ENCODE results near the gene C1QTNF5.

C1QTNF5 gene

GRCh38 chr11:119359365-119360214, 18.9 kb upstream of the C1QTNF5 start:
- H3K27ac Mint-ChIP-seq = peak overlapping the region in 1 of 2 donors; percentile 0
- H3K4me1 Mint-ChIP-seq (ENCODE audit: low read depth in 2 of 2) = peaks cover 10 to 15% of the 10 kb centered on the region in 2 donors
- peaks cover 33 to 64% of the 10 kb centered on the region in 2 donors for H3K27me3 Mint-ChIP-seq
- ATAC-seq (replicated peaks) (no peak), DNase-seq (no peak)
- H3K4me3 Mint-ChIP-seq = no peak overlapping the region
- no peaks in the 10 kb centered on the region for H3K9me3 Mint-ChIP-seq
- peaks cover 7% of the 10 kb centered on the region for H3K36me3 Mint-ChIP-seq (ENCODE audit: insufficient read depth)

DNA sequence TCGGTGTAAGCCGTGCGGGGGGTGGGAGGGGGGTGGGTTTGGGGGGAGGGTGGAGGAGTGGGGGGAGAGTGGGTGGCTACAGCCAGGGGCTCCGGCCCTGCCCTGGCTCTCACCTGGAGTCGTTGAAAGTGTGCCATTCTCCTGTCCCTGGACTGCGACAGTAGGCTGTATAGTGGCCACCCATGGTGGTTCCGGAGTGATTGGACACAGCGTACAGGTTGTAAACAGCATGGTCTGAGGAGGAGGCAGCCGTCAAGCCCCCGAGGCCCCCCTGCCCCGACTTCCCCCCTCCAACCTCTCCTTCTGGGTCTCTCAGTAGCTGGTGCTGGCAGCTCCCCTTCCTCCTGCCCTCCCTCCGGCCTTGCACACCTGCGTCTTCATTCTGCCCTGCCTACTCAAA, 16.4 kb upstream of the C1QTNF5 start:
- Mint-ChIP-seq H3K36me3 (ENCODE audit: insufficient read depth) (peaks cover 7% of the 10 kb centered on the region), H3K27me3 (peaks cover 30 to 67% of the 10 kb centered on the region in 2 donors), H3K27ac (peak overlapping the region in 1 of 2 donors; percentile 89), H3K4me3 (peak overlapping the region; percentile 86 to 88), H3K4me1 (ENCODE audit: low read depth in 2 of 2) (peaks cover 8 to 9% of the 10 kb centered on the region in 2 donors), H3K9me3 (no peaks in the 10 kb centered on the region)
- ATAC-seq (replicated peaks) (no peak), DNase-seq (no peak)

DNA sequence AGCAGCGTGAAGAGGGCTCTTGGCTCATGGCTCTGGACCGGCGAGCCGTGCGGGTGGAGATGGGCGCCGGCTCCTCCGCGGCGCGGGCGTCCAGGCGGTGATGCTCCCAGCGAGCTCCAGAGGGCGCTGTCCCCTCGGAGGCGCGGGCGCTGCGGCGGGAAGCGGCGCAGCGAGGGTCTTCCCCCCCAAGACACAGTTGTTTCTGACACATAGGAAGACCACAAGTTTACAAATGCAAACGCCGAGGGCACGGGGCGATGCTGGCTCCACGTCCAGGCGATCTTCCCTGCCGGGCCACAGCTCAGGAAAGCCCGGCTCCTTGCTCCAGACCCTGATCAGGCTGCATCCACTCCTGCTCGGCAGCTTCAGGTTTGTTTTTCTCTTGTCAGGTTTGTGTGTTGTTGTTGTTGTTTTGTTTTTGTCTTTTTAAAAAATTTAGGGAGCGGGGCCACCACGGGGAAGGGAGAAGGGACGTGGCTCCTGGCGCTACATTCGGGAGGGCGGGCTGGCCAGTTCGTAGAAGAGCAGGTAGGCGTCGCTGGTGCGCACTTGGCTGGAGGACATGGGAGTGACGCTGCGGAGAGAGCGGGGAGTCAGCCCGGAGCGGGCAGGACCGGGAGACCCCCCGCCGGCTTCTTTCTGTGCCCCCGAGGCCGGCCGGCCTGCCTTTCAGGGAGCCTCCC, 15.8 kb upstream of the C1QTNF5 start:
- ATAC-seq (replicated peaks) (peak; percentile 92), DNase-seq (peak; percentile 63 to 76 (median 70))
- peaks cover 9% of the 10 kb centered on the region for H3K36me3 Mint-ChIP-seq (ENCODE audit: insufficient read depth)
- H3K4me1 Mint-ChIP-seq (ENCODE audit: low read depth in 2 of 2) = peaks cover 8 to 9% of the 10 kb centered on the region in 2 donors
- peak overlapping the region; percentile 86 to 88 for H3K4me3 Mint-ChIP-seq
- H3K27ac Mint-ChIP-seq = peak overlapping the region; percentile 63 to 89
- peaks cover 32 to 67% of the 10 kb centered on the region in 2 donors for H3K27me3 Mint-ChIP-seq
- no peaks in the 10 kb centered on the region for H3K9me3 Mint-ChIP-seq

DNA sequence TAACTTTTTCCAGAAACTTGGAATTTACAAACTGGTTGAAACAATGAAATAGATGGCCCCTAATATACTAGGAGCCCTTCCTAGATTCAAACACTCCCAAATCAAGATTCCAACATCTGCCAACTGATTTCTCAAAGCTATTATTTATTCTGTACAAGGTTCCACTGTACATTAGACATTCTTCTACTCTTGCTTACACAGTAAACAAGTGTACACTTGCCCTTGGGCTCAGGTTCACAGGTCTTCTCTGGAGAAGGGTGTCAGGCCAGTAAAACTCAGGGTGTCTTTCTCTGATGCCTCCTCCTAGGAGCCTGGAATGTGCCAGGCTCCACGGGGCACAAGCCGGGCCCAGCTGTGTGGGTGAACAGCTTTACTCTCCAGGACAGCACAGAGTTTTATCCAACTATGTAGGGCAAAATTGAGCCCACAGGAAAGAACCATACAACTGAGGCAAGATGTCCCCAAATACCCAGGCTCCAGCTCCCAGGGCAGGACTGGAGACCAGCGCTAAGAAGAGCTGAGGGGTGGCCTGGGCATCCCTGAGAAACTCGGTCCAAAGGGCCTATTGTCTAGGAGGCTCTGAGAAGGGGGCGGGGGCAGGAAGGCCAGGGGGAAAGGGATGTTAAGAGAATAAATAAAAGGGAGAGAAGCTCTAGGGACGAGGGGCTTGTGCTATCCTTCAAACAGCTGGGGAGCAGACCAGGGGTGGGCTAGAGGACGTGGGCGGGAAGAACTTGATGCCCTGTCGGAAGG, 14.6 kb upstream of the C1QTNF5 start:
- peaks cover 9% of the 10 kb centered on the region in 2 donors for H3K4me1 Mint-ChIP-seq (ENCODE audit: low read depth in 2 of 2)
- ATAC-seq (replicated peaks) (no peak), DNase-seq (no peak)
- H3K27ac Mint-ChIP-seq = no peak overlapping the region
- H3K36me3 Mint-ChIP-seq (ENCODE audit: insufficient read depth) = peaks cover 11% of the 10 kb centered on the region
- H3K27me3 Mint-ChIP-seq = peaks cover 33 to 68% of the 10 kb centered on the region in 2 donors
- no peaks in the 10 kb centered on the region for H3K9me3 Mint-ChIP-seq
- H3K4me3 Mint-ChIP-seq = peak overlapping the region; percentile 86 to 88

DNA sequence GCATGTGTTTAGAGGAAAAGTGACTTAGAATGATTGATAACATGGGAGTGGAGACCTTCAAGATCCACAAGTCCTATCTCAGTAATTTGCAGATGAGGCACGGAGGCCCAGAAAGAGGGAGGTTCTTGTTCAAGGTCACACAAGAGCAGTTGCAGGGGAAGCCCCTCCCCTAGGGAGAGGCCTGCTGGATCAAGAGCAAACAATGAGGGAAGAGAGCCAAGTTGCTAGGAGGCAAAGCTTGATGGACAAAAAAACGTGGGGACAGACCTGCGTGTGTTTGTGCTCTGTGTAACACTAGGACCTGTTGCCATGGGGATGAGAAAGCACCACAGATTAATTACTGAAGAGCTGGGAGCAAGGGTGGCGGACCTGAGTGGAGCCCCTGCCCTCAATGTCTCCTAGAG, 12.2 kb upstream of the C1QTNF5 start:
- Mint-ChIP-seq H3K27me3 (peaks cover 33 to 65% of the 10 kb centered on the region in 2 donors), H3K36me3 (ENCODE audit: insufficient read depth) (peaks cover 8% of the 10 kb centered on the region), H3K4me1 (ENCODE audit: low read depth in 2 of 2) (peaks cover 12 to 13% of the 10 kb centered on the region in 2 donors), H3K4me3 (no peak overlapping the region), H3K27ac (no peak overlapping the region), H3K9me3 (no peaks in the 10 kb centered on the region)
- ATAC-seq (replicated peaks) (no peak), DNase-seq (no peak)

- no peak overlapping the region for H3K4me3 Mint-ChIP-seq
- peaks cover 5% of the 10 kb centered on the region in 2 donors for H3K4me1 Mint-ChIP-seq (ENCODE audit: low read depth in 2 of 2)
- H3K9me3 Mint-ChIP-seq = no peaks in the 10 kb centered on the region
- peaks cover 33 to 64% of the 10 kb centered on the region in 2 donors for H3K27me3 Mint-ChIP-seq
- DNase-seq (no peak), ATAC-seq (replicated peaks) (no peak)
- peak overlapping the region in 1 of 2 donors; percentile 74 for H3K27ac Mint-ChIP-seq
- peaks cover 8% of the 10 kb centered on the region for H3K36me3 Mint-ChIP-seq (ENCODE audit: insufficient read depth)
Observed at GRCh38 chr11:119351232-119351631, 10.5 kb upstream of the C1QTNF5 start.

GRCh38 chr11:119350302-119350701, 9.6 kb upstream of the C1QTNF5 start:
- no peak for ATAC-seq (replicated peaks)
- peaks cover 8% of the 10 kb centered on the region for H3K36me3 Mint-ChIP-seq (ENCODE audit: insufficient read depth)
- no peak for DNase-seq
- no peaks in the 10 kb centered on the region for H3K9me3 Mint-ChIP-seq
- H3K27ac Mint-ChIP-seq = peak overlapping the region in 1 of 2 donors; percentile 61
- H3K27me3 Mint-ChIP-seq = peaks cover 42 to 63% of the 10 kb centered on the region in 2 donors
- H3K4me3 Mint-ChIP-seq = peak overlapping the region in 1 of 2 donors; percentile 2
- H3K4me1 Mint-ChIP-seq (ENCODE audit: low read depth in 2 of 2) = peaks cover 3 to 5% of the 10 kb centered on the region in 2 donors

DNA sequence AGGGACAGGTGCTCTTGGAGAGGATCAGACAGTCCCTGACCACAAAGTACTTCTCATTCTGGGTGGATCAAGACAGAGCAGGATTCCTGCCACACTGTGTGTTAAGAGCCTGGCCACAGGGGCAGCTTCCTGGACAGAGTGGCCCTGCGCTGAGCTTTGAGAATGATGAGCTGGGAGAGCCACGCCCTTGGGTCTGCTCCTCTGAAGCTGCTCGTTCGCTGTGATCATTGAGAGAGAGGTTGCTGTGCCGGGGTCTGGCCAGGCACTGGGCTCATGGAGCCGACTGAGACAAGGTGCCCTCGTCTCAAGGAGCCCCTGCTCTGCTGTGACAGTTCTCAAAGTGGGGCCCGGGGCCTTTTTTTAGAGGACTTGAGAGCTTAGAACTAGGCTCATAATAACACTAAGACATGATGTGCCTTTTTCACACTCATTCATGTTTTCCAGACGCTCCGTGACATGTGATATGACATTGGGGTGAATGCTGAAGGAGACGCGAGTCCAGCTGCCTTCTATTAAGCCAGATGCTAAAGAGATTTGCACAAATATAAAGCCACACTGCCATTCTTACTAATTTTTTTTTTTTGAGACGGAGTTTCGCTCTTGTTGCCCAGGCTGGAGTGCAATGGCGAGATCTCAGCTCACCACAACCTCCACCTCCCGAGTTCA, 7.4 kb upstream of the C1QTNF5 start:
- peaks cover 4% of the 10 kb centered on the region for H3K36me3 Mint-ChIP-seq (ENCODE audit: insufficient read depth)
- no peak overlapping the region for H3K27ac Mint-ChIP-seq
- ATAC-seq (replicated peaks) (no peak), DNase-seq (no peak)
- H3K27me3 Mint-ChIP-seq = peaks cover 54 to 65% of the 10 kb centered on the region in 2 donors
- peaks cover 3 to 5% of the 10 kb centered on the region in 2 donors for H3K4me1 Mint-ChIP-seq (ENCODE audit: low read depth in 2 of 2)
- H3K9me3 Mint-ChIP-seq = no peaks in the 10 kb centered on the region
- no peak overlapping the region for H3K4me3 Mint-ChIP-seq

GRCh38 chr11:119347242-119347641, 6.6 kb upstream of the C1QTNF5 start:
- Mint-ChIP-seq H3K36me3 (ENCODE audit: insufficient read depth) (peaks cover 4% of the 10 kb centered on the region), H3K4me3 (no peak overlapping the region), H3K4me1 (ENCODE audit: low read depth in 2 of 2) (peaks cover 3 to 5% of the 10 kb centered on the region in 2 donors), H3K27ac (no peak overlapping the region), H3K9me3 (no peaks in the 10 kb centered on the region), H3K27me3 (peaks cover 51 to 65% of the 10 kb centered on the region in 2 donors)
- no peak for ATAC-seq (replicated peaks)
- no peak for DNase-seq

GRCh38 chr11:119346605-119347004, 5.9 kb upstream of the C1QTNF5 start, which contains the start of gene MFRP:
Gene MFRP (minus strand): TSS chr11:119346705. CDS start chr11:119346513, 192 bp downstream.
- DNase-seq (no peak), ATAC-seq (replicated peaks) (no peak)
- Mint-ChIP-seq H3K4me3 (no peak within 1 kb of the TSS), H3K27ac (no peak within 1 kb of the TSS), H3K27me3 (peaks cover 50 to 65% of the 10 kb centered on the region in 2 donors), H3K36me3 (ENCODE audit: insufficient read depth) (peaks cover 3% of the 10 kb centered on the region), H3K4me1 (ENCODE audit: low read depth in 2 of 2) (peaks cover 3 to 5% of the 10 kb centered on the region in 2 donors), H3K9me3 (no peaks in the 10 kb centered on the region)

GRCh38 chr11:119345685-119346084, 5.0 kb upstream of the C1QTNF5 start:
- Mint-ChIP-seq H3K4me3 (no peak overlapping the region), H3K4me1 (ENCODE audit: low read depth in 2 of 2) (peaks cover 5 to 10% of the 10 kb centered on the region in 2 donors), H3K27me3 (peaks cover 54 to 71% of the 10 kb centered on the region in 2 donors), H3K36me3 (ENCODE audit: insufficient read depth) (no peaks in the 10 kb centered on the region), H3K27ac (no peak overlapping the region), H3K9me3 (no peaks in the 10 kb centered on the region)
- no peak for DNase-seq
- ATAC-seq (replicated peaks) = no peak

- H3K4me1 Mint-ChIP-seq (ENCODE audit: low read depth in 2 of 2) = peaks cover under 1 to 6% of the 10 kb centered on the region in 2 donors
- H3K27me3 Mint-ChIP-seq = peaks cover 56 to 78% of the 10 kb centered on the region in 2 donors
- H3K4me3 Mint-ChIP-seq = no peak overlapping the region
- DNase-seq (no peak), ATAC-seq (replicated peaks) (no peak)
- no peak overlapping the region for H3K27ac Mint-ChIP-seq
- H3K9me3 Mint-ChIP-seq = no peaks in the 10 kb centered on the region
- no peaks in the 10 kb centered on the region for H3K36me3 Mint-ChIP-seq (ENCODE audit: insufficient read depth)
Observed at GRCh38 chr11:119344291-119345010, 3.8 kb upstream of the C1QTNF5 start.

Measured in effector memory CD8-positive, alpha-beta T cell (primary cell).